Measurements from ENCODE around the gene LCNL1.

- no peak for TF ChIP-seq CTCF (conservative IDR thresholded peaks at IDR 0.05; ENCODE audit: low read length)
- TF ChIP-seq EZH2phosphoT487 (IDR thresholded peaks at IDR 0.05; ENCODE audit: borderline replicate concordance), result no peak
Measured at GRCh38 chr9:136951541-136952320, 31.1 kb upstream of the LCNL1 start, which contains the start of gene LCN12.

All from Loucy (cell line).